ENCODE data around the gene IRX2.

The IRX2 gene

DNA sequence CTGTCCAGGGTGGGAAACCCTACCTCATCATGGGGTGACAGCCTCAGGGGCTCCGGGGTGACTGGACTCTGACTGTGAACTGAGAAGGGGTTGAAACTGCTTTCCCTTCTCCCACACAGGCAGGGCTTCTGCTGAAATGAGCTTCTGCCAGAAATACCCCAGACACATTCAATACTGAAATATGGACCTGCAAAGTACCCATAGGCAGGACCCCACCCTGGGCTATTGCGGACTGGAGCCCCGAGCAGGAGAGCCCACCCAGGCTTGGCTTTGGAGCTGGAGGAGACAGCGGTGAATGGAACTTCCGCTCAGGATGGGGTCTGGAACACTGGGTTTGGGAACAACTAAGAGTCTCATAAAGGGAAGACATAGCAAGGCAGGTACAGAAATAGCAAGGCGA, 37.5 kb downstream of the IRX2 start:
- TF ChIP-seq, protein P1, sequence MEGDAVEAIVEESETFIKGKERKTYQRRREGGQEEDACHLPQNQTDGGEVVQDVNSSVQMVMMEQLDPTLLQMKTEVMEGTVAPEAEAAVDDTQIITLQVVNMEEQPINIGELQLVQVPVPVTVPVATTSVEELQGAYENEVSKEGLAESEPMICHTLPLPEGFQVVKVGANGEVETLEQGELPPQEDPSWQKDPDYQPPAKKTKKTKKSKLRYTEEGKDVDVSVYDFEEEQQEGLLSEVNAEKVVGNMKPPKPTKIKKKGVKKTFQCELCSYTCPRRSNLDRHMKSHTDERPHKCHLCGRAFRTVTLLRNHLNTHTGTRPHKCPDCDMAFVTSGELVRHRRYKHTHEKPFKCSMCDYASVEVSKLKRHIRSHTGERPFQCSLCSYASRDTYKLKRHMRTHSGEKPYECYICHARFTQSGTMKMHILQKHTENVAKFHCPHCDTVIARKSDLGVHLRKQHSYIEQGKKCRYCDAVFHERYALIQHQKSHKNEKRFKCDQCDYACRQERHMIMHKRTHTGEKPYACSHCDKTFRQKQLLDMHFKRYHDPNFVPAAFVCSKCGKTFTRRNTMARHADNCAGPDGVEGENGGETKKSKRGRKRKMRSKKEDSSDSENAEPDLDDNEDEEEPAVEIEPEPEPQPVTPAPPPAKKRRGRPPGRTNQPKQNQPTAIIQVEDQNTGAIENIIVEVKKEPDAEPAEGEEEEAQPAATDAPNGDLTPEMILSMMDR (IDR thresholded peaks at IDR 0.05; ENCODE audit: borderline replicate concordance, control extremely low read depth, extremely low read depth, insufficient read depth, missing control alignments) = no peak
- DNase-seq (ENCODE audit: low spot score) = no peak
- in situ Hi-C loops (cut with MboI; ENCODE audit: low sequenced_read_pairs, unreplicated experiment) = no loop called here

DNA sequence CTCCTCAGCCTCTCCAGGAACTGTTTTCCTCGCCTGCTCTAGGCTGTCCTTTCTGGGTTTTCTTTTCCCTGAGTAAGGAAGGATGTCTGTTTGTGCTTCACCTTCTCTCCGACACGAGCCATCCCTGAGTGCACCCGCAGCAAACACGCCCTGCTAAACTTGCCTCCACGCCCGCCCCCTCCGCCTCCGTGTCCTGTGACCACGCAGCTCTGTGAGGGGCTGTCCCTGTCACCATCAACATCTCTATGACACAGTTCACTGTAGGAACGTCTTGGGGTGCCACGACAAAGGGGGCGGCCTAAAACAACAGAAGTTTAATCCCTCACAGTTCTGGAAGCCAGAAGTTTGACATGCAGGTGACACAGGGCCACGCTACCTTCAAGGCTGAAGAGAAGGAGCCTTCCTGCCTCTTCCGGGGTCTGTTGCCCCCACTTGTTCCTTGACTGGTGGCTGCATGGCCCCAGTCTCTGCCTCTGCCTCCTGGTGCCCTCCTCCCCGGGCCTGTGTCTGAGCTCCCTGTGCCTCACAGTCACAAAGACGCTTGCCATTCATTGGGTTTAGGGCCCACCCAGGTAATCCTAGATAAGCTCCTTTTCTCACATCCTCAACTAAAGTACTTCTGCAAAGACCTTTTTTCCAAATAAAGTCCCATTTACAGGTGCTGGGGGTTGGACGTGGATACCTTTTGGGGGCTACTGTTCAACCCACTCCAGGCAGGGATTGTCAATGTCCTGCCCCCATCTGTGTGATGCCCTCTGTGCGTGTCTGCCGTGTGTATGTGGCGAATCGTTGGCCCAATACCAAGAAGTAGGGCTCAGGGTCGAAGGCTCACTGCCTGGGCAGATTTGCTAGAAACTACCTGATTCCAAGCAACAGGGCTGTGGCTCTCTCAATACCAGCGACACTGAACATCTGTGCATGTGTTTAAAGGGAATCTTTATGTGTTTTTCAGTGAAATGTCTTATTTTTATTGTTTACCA, 39.7 kb downstream of the IRX2 start:
- no peak for DNase-seq (ENCODE audit: low spot score)
- TF ChIP-seq, protein P1 (IDR thresholded peaks at IDR 0.05; ENCODE audit: borderline replicate concordance, control extremely low read depth, extremely low read depth, insufficient read depth, missing control alignments) = no peak
- in situ Hi-C loops (cut with MboI; ENCODE audit: low sequenced_read_pairs, unreplicated experiment) = no loop called here

DNA sequence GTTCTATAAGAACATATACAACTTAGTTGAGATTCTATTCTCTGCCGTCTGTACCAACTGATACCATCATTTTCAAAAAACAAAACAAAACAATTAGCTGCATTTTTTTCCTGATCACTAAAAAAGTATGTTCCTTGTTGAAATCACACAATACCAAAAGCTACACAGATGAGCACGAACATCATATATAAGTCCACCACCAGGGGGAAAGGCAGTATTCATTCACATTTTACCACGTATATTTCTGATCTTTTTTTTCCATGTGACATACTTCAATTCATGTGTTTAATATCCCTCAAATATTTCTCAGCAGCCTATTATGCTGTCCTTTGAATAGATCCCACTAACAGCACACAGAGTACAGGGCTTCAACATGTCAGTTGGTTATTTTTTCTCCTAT, 40.6 kb downstream of the IRX2 start:
- no peak for DNase-seq (ENCODE audit: low spot score)
- TF ChIP-seq, protein P1 (IDR thresholded peaks at IDR 0.05; ENCODE audit: borderline replicate concordance, control extremely low read depth, extremely low read depth, insufficient read depth, missing control alignments) = no peak
- in situ Hi-C loops (cut with MboI; ENCODE audit: low sequenced_read_pairs, unreplicated experiment) = no loop called here

DNA sequence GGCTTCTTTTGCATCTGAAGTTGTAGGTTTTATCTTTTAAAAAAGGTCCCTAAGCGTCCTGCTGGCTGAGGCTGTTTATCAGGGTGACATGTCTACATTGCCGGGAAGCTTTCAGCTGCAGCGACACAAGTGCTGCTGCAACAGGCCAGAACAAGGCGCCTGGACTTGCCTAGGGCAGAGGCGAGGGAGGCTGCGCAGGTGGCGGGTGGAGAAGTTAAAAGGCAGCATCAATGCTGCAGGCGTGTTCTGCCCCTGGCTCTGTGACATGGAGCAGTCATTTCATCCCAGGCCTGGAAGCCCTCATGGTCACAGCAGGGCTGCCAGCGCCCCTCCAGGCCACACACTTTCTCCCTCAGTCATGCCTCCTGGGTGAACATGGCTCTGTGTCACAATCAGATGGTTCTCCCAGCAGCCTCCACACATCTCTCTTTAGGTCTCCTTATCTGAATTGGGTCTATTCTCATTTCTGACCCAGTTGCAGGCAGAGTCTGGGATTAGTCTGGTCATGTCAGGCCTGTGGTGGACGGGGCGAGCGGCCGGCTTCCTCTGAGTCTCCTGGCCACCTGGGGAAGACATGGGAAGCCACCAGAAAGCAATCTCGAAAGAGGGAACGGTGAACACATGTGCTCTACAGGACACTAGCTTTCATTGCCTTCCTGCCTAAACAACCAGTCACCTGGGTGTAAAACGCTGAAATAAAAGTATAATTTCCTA, 41.3 kb downstream of the IRX2 start:
- in situ Hi-C loops (cut with MboI; ENCODE audit: low sequenced_read_pairs, unreplicated experiment) = no loop called here
- TF ChIP-seq, protein P1 (IDR thresholded peaks at IDR 0.05; ENCODE audit: borderline replicate concordance, control extremely low read depth, extremely low read depth, insufficient read depth, missing control alignments) = no peak
- DNase-seq (ENCODE audit: low spot score) = no peak

DNA sequence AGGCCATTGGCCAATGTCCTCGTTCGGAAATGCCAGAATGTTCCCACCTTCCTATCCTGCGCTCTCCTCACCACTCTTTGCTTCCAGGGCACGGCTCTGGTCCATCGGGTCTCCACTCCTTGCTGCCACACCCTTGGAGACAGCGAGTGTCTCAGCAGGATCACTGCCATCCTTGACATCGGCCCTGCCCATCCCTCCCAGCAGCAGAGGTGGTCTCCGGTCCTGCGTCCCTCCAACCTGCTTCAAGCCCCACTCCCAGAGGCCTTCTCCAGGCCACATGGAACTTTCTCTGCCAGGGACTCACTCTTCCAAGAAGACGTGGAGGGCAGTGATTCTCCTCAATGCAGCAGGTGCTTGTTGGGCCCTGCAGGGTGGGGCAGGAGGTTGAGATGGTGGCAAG, 42.7 kb downstream of the IRX2 start:
- in situ Hi-C loops (cut with MboI; ENCODE audit: low sequenced_read_pairs, unreplicated experiment) = no loop called here
- no peak for DNase-seq (ENCODE audit: low spot score)
- TF ChIP-seq, protein P1 (IDR thresholded peaks at IDR 0.05; ENCODE audit: borderline replicate concordance, control extremely low read depth, extremely low read depth, insufficient read depth, missing control alignments) = no peak

DNA sequence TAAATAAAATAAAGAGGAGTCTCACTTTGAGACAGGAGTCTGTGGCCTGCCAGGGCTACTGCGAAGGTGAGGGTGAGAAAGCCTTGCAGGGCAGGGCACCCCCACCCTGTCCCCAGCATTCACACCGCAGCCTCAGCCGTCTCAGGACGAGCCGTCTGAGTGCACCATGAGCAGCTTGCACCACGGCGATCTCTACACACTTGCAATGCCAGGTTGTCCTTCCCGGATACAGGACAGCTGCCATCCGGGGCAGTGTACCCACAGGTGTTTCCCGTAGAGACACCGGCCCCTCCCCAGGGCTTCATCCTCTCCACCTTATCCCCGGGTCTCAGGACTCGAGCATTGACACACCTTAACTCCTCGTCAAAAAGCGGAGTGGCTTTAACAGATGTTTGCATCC, 43.3 kb downstream of the IRX2 start:
- no peak for DNase-seq (ENCODE audit: low spot score)
- TF ChIP-seq, protein P1 (IDR thresholded peaks at IDR 0.05; ENCODE audit: borderline replicate concordance, control extremely low read depth, extremely low read depth, insufficient read depth, missing control alignments) = no peak
- in situ Hi-C loops (cut with MboI; ENCODE audit: low sequenced_read_pairs, unreplicated experiment) = no loop called here

Data from GM13976 (cell line).